Ecto neural progenitor cell (in vitro differentiated cells): ENCODE data around the gene ALDH1L2.
"Not testable (repeated sequence)": the region's sequence is repeated elsewhere in the genome, so short reads cannot be mapped to it uniquely, and the experiment has no call there.

Source experiments
- DNase-seq: peaks from one replicate; pipeline ENCODE4 v3.0.0-alpha.2; 2018; ENCODE audit warnings: low spot score

ALDH1L2 gene

DNA sequence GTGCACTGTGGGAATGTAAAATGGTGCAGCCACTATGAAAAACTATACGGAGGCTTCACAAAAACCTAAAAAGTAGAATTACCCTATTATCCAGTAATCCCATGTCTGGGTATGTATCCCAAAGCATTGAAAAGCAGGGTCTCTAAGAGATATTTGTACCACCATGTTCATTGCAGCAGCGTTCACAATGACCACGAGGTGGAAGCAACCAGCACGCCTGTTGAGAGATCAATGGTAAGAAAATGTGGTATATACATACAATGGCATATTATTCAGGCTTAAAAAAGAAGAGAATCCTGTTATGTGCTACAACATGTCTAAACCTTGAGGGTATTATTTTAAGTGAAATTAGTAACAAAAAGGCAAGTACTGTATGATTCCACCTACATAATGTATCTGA lies 99.1 kb downstream of the ALDH1L2 start:
- no peak for DNase-seq

- DNase-seq, result not testable (repeated sequence)
These were observed 106.6 kb downstream of the ALDH1L2 start for GRCh38 chr12:104977688-104978087.

GRCh38 chr12:104976703-104977102 lies 107.6 kb downstream of the ALDH1L2 start:
- DNase-seq, result no peak

GRCh38 chr12:104975587-104976343 lies 108.5 kb downstream of the ALDH1L2 start:
- no peak for DNase-seq

- DNase-seq, result no peak
These were observed 109.5 kb downstream of the ALDH1L2 start for GRCh38 chr12:104974626-104975290.

GRCh38 chr12:104973250-104973649 lies 111.0 kb downstream of the ALDH1L2 start:
- no peak for DNase-seq

DNA sequence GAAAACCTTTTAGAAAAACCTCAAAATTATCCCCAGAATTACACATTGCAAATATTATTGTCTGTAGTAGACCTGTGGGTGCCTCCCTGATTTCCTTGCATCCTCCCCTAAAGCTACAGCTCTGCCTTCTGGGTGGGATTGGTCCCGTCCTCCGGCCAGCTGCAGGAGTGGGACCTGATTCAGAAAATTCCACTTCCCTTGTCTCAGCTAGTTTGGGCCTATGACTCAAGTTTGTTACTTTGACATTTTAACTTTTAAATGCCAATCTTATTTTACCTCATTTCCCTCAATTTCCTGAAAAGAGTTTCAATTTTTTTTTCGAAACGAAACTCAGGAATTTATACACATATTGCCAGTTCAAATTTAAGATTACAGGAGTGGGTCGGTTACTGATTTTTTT lies 113.0 kb downstream of the ALDH1L2 start:
- DNase-seq, result no peak
